K562 (cell line): ENCODE results near the gene LONRF3. TPM values are rescaled to one million over a fixed set of nuclear protein-coding genes. Genes with fewer than 3 reads are reported as not detected.
A peak's percentile ranks its signal among the peaks of the same experiment; 100 is the strongest.

Experiments used
- ATAC-seq: fragments of 200-7000 bp; cut with Tn5 transposase; 3 replicates; pipeline ENCODE4 v1.9.1; 2020; ENCODE audit warnings: moderate library complexity
- BruUV-seq: library from RNA; stranded (reverse); fragments of 400-500 nt; replicated peaks from 2 replicates; lab custom pipeline; 2021; lab: Mats Ljungman, UMichigan
- CTCF ChIA-PET: fragments of 300-600 bp; formaldehyde crosslinking; extraction: SDS; loops from one replicate; lab custom pipeline; 2021; ENCODE audit warnings: low intra/inter-chr PET ratio; lab: Yijun Ruan, JAX
- POLR2A ChIA-PET: fragments of 300-600, 350-650 bp; sonication (Branson Sonifier 250); formaldehyde crosslinking; extraction: SDS; loops from one replicate; lab custom pipeline; 2021; ENCODE audit warnings: antibody characterized with exemption, inconsistent platforms; lab: Yijun Ruan, JAX
- DNase-seq, 4 experiments: peaks; one replicate each; pipeline versions ENCODE4 v3.0.0 to v3.0.0-alpha.2; 2011 to 2018; ENCODE audit warnings: low spot score in 3 of 4, mixed read lengths in 3 of 4; ENCODE audit errors: extremely low read depth in 1 of 4
- FAIRE-seq: peaks from 2 replicates; lab custom pipeline; 2011; peaks lifted over from hg19 to GRCh38; lab: Jason Lieb, UNC
- H2AFZ ChIP-seq: 2 replicates; pipeline ENCODE4 v1.6.0; 2011; ENCODE audit warnings: low read depth, low read length, control low read depth, inconsistent platforms
- H3K27ac ChIP-seq: fragments of 200-600 bp; 3 replicates; pipeline ENCODE4 v1.8.0; 2011; ENCODE audit warnings: low read depth, mild to moderate bottlenecking, control low read depth, inconsistent platforms, low read length, moderate library complexity, mixed read lengths; ENCODE audit errors: extremely low read depth
- H3K27me3 ChIP-seq, 2 experiments: fragments of 300-600 bp in 1 of 2; 2 replicates in 1 of 2; 3 replicates in 1 of 2; pipeline versions ENCODE4 v1.6.0 to v1.8.0; 2011; ENCODE audit warnings: inconsistent platforms in 2 of 2, low read length in 2 of 2, mild to moderate bottlenecking in 1 of 2, mixed read lengths in 1 of 2, moderate library complexity in 1 of 2; ENCODE audit not compliant: control insufficient read depth in 2 of 2, insufficient read depth in 2 of 2
- H3K36me3 ChIP-seq: fragments of 300-600 bp; 3 replicates; pipeline ENCODE4 v1.8.0; 2011; ENCODE audit warnings: mild to moderate bottlenecking, low read length, inconsistent platforms; ENCODE audit not compliant: control insufficient read depth, insufficient read depth
- H3K4me1 ChIP-seq, 2 experiments: fragments of 200-600 bp in 1 of 2; replicated peaks in 1 of 2; 2 replicates in 1 of 2; 3 replicates in 1 of 2; pipeline versions ENCODE4 v1.5.1 to v1.8.0; 2011; ENCODE audit warnings: inconsistent platforms in 2 of 2, low read length in 2 of 2, mild to moderate bottlenecking in 1 of 2, mixed read lengths in 1 of 2, moderate library complexity in 1 of 2; ENCODE audit not compliant: control insufficient read depth in 2 of 2, insufficient read depth in 2 of 2
- H3K4me2 ChIP-seq: 2 replicates; pipeline ENCODE4 v1.6.1; 2011; ENCODE audit warnings: low read length, control low read depth, inconsistent platforms, mixed read lengths; ENCODE audit not compliant: insufficient read depth
- H3K4me3 ChIP-seq: fragments of 200-600 bp; sonication (generic), shearing (Covaris generic); 2 replicates; pipeline ENCODE4 v1.5.1; 2016; ENCODE audit warnings: control low read depth, inconsistent platforms
- H3K79me2 ChIP-seq: fragments of 200-600 bp; 3 replicates; pipeline ENCODE4 v1.8.0; 2011; ENCODE audit warnings: low read length, inconsistent platforms; ENCODE audit not compliant: control insufficient read depth, insufficient read depth
- H3K9ac ChIP-seq, 2 experiments: 2 replicates each; pipeline versions ENCODE4 v1.6.0 to v1.6.1; 2011; ENCODE audit warnings: low read depth in 2 of 2, low read length in 2 of 2, control low read depth in 1 of 2, inconsistent platforms in 1 of 2, mild to moderate bottlenecking in 1 of 2, mixed read lengths in 1 of 2; ENCODE audit not compliant: insufficient read depth in 1 of 2
- H3K9me1 ChIP-seq: one replicate; pipeline ENCODE4 v1.6.0; 2011; ENCODE audit warnings: inconsistent platforms, mild to moderate bottlenecking, low read length, moderate library complexity; ENCODE audit not compliant: control insufficient read depth, insufficient read depth
- H3K9me3 ChIP-seq: replicated peaks from 2 replicates; pipeline ENCODE4 v1.5.1; 2011; ENCODE audit warnings: low read depth, low read length, inconsistent platforms; ENCODE audit not compliant: control insufficient read depth, insufficient read depth
- H4K20me1 ChIP-seq: replicated peaks from 2 replicates; pipeline ENCODE4 v1.6.1; 2011; ENCODE audit warnings: low read length, inconsistent platforms, mixed read lengths; ENCODE audit not compliant: control insufficient read depth, insufficient read depth
- CBX1 ChIP-seq: sonication (generic); IDR thresholded peaks from 2 replicates; pipeline ENCODE4 v1.6.1; 2016; ENCODE audit warnings: antibody characterized with exemption, low read depth, mild to moderate bottlenecking
- CTBP1 ChIP-seq: fragments of 450-650 bp; IDR thresholded peaks from 2 replicates; pipeline ENCODE4 v1.6.1; 2016; ENCODE audit warnings: borderline replicate concordance
- EP400 ChIP-seq: fragments of 450-650 bp; IDR thresholded peaks from 2 replicates; pipeline ENCODE4 v1.6.1; 2017; ENCODE audit warnings: antibody characterized with exemption, mild to moderate bottlenecking, moderate library complexity
- ESRRA ChIP-seq: fragments of 450-650 bp; IDR thresholded peaks from 2 replicates; pipeline ENCODE4 v1.6.1; 2014; ENCODE audit warnings: low read depth, mild to moderate bottlenecking, moderate library complexity, borderline replicate concordance
- GABPA ChIP-seq: fragments of 200-800 bp; sonication (Bioruptor generic); conservative IDR thresholded peaks from 2 replicates; pipeline ENCODE4 v1.6.1; 2016; ENCODE audit warnings: low read depth, missing genetic modification characterization, missing compliant biosample characterization
- JUN ChIP-seq, 2 experiments: sonication (generic) in 1 of 2; formaldehyde crosslinking in 1 of 2; IDR thresholded peaks; 2 replicates each; pipeline versions ENCODE4 v1.6.1 to v1.8.0; 2012 to 2022; ENCODE audit warnings: borderline replicate concordance in 2 of 2, mild to moderate bottlenecking in 2 of 2, improper control_type of control experiment in 1 of 2, low read depth in 1 of 2, low read length in 1 of 2, missing genetic modification reagents in 1 of 2
- MTA1 ChIP-seq: fragments of 450-650 bp; IDR thresholded peaks from 2 replicates; pipeline ENCODE4 v1.6.1; 2017; ENCODE audit warnings: borderline replicate concordance
- PREB ChIP-seq: sonication (generic); formaldehyde crosslinking; IDR thresholded peaks from 2 replicates; pipeline ENCODE4 v1.8.1; 2023; ENCODE audit warnings: mild to moderate bottlenecking, missing genetic modification reagents
- ZFP1 ChIP-seq: fragments of 450-650 bp; formaldehyde crosslinking; IDR thresholded peaks from 2 replicates; pipeline ENCODE4 v1.4.0; 2020; ENCODE audit warnings: mild to moderate bottlenecking, mixed read lengths
- ZNF449 ChIP-seq: fragments of 250-450 bp; sonication (Bioruptor Pico); IDR thresholded peaks from 2 replicates; pipeline ENCODE4 v1.8.0; 2022; ENCODE audit warnings: moderate library complexity, mild to moderate bottlenecking, inconsistent platforms
- ZNF561 ChIP-seq: fragments of 450-650 bp; formaldehyde crosslinking; conservative IDR thresholded peaks from 2 replicates; pipeline ENCODE4 v1.4.0; 2020; ENCODE audit warnings: mild to moderate bottlenecking, moderate library complexity
- WGBS: fragments of 100-300 bp; shearing (Covaris generic); methylation state at CpG from one replicate; pipeline ENCODE4 v1.1.6; 2016; ENCODE audit warnings: low coverage, mixed read lengths; ENCODE audit not compliant: insufficient coverage; ENCODE audit errors: missing lambda C conversion rate; 5-methylcytosine and 5-hydroxymethylcytosine counted together
- in situ Hi-C: fragments of 300-500 bp; cut with MboI; formaldehyde crosslinking; loops from 4 replicates; pipeline ENCODE4 v1.15.0; 2018; ENCODE audit warnings: inconsistent platforms, mixed read lengths
- intact Hi-C: fragments of 100-400 bp; cut with micrococcal nuclease; formaldehyde crosslinking; loops from 2 replicates; pipeline ENCODE4 v1.14.2; 2022
- polyA plus RNA-seq, 8 experiments: library from polyadenylated mRNA; depleted of rRNA in 4 of 8; stranded (reverse) in 5 of 8; unstranded in 3 of 8; fragments of >200 nt; fragmentation: Nextera tagmentation in 2 of 8; fragmentation: Illumina TruSeq in 1 of 8; extraction: Ambion mirVana in 2 of 8; extraction: Trizol in 1 of 8; gene quantifications; 2 replicates each; pipeline versions ENCODE4 v1.2.1 to v1.2.3, GENCODE V29; 2011 to 2014; ENCODE audit warnings: inconsistent platforms in 1 of 8, missing spikeins in 1 of 8
- total RNA-seq, 7 experiments: library from RNA; depleted of rRNA in 6 of 7; stranded (reverse); fragments of >200 nt in 6 of 7; fragmentation: Illumina TruSeq in 2 of 7; extraction: Trizol in 2 of 7; gene quantifications; 2 replicates each; pipeline versions ENCODE4 v1.2.1 to v1.2.3, GENCODE V29; 2011 to 2021; ENCODE audit warnings: low replicate concordance in 1 of 7

LONRF3 gene
- total and polyA plus RNA-seq, 9 of the 15 experiments (the other 6 are each of a cell fraction or from before 2014, with no cell fraction given) = 1.3 to 22.0 (median 8.7) TPM

- FAIRE-seq (no peak), ATAC-seq (no peak), DNase-seq (no peak)
- no peaks in the 10 kb centered on the region for H3K9me3 ChIP-seq
- H3K27ac ChIP-seq = no peak overlapping the region
- in situ Hi-C loops (no loop called here), intact Hi-C loops (no loop called here)
- no TSS peak for BruUV-seq
- WGBS = 45% methylated on average over 2 of the region's 3 CpGs
- no peak overlapping the region for H2AFZ ChIP-seq
- no peaks in the 10 kb centered on the region for H3K27me3 ChIP-seq
- peaks cover 55% of the 10 kb centered on the region; the same call in 2 of the 3 replicates for H3K36me3 ChIP-seq
- ChIA-PET POLR2A (interaction anchor here (0.6 kb wide), 1 partner anchor 478 kb away, joined by 3 read pairs; no protein-coding TSS in a partner anchor), CTCF (no interaction called here)
- no peak for TF ChIP-seq CBX1
- no peak overlapping the region for H3K4me3 ChIP-seq
- H3K4me1 ChIP-seq = peaks cover 0 to 7% of the 10 kb centered on the region in 2 experiments; a peak in 4 of 5 replicates
- H4K20me1 ChIP-seq = no peaks in the 10 kb centered on the region
- H3K9ac ChIP-seq = no peak overlapping the region
- H3K79me2 ChIP-seq = no peaks in the 10 kb centered on the region
- no peaks in the 10 kb centered on the region for H3K9me1 ChIP-seq
- H3K4me2 ChIP-seq = no peak overlapping the region
Measured at GRCh38 chrX:119013164-119013563, 38.7 kb downstream of the LONRF3 start.

GRCh38 chrX:119015407-119016237 lies 41.2 kb downstream of the LONRF3 start:
- BruUV-seq = no TSS peak
- Histone ChIP-seq H3K4me3 (no peak overlapping the region), H3K9me1 (no peaks in the 10 kb centered on the region), H2AFZ (no peak overlapping the region), H3K4me2 (no peak overlapping the region), H3K27me3 (no peaks in the 10 kb centered on the region), H4K20me1 (no peaks in the 10 kb centered on the region), H3K4me1 (peaks cover 0 to 7% of the 10 kb centered on the region in 2 experiments; a peak in 4 of 5 replicates), H3K36me3 (peaks cover 42% of the 10 kb centered on the region; the same call in 2 of the 3 replicates), H3K9me3 (no peaks in the 10 kb centered on the region), H3K27ac (no peak overlapping the region), H3K9ac (no peak overlapping the region), H3K79me2 (no peaks in the 10 kb centered on the region)
- ATAC-seq (no peak; the same call in 2 of the 3 replicates), DNase-seq (peak in 1 of 4 experiments; percentile 56), FAIRE-seq (no peak)
- POLR2A ChIA-PET = interaction anchor here (0.6 to 1.0 kb wide), 2 partner anchors 85 to 166 kb away, joined by 3 read pairs; no protein-coding TSS in a partner anchor
- CTCF ChIA-PET = interaction anchor here (0.6 kb wide), 1 partner anchor 1748 kb away, joined by 4 read pairs; no protein-coding TSS in a partner anchor
- in situ Hi-C loops (no loop called here), intact Hi-C loops (no loop called here)
- WGBS = 13% methylated on average over 7 of the region's 7 CpGs
- TF ChIP-seq GABPA (tag) (peak; percentile 35; the same call in 1 of the 2 replicates), ZNF449 (CRISPR knock-in tag) (no peak), CTBP1 (peak; percentile 83), JUN (IDR thresholded peaks at IDR 0.05; ENCODE audit: borderline replicate concordance, low read depth, low read length) (peak; percentile 65; the same call in 1 of the 2 replicates), JUN (CRISPR knock-in tag; IDR thresholded peaks at IDR 0.05; ENCODE audit: borderline replicate concordance) (no peak), ZFP1 (no peak), PREB (CRISPR knock-in tag) (no peak), MTA1 (0 out of 2 replicates have a peak, but pooled peaks have one; percentile 43), ZNF561 (CRISPR knock-in tag) (no peak), EP400 (no peak), ESRRA (no peak)
